GM12872 (cell line): ENCODE measurements around the gene SLC44A4.

ENCODE experiments used
- TF ChIP-seq, protein P1 (sequence below): IDR thresholded peaks from 3 replicates; pipeline ENCODE4 v1.5.1; 2011; ENCODE audit warnings: low read depth, mild to moderate bottlenecking, low read length, moderate library complexity; ENCODE audit not compliant: insufficient read depth

The SLC44A4 gene

GRCh38 chr6:31858707-31859106 is 20.1 kb downstream of the SLC44A4 start:
- TF ChIP-seq, protein P1, sequence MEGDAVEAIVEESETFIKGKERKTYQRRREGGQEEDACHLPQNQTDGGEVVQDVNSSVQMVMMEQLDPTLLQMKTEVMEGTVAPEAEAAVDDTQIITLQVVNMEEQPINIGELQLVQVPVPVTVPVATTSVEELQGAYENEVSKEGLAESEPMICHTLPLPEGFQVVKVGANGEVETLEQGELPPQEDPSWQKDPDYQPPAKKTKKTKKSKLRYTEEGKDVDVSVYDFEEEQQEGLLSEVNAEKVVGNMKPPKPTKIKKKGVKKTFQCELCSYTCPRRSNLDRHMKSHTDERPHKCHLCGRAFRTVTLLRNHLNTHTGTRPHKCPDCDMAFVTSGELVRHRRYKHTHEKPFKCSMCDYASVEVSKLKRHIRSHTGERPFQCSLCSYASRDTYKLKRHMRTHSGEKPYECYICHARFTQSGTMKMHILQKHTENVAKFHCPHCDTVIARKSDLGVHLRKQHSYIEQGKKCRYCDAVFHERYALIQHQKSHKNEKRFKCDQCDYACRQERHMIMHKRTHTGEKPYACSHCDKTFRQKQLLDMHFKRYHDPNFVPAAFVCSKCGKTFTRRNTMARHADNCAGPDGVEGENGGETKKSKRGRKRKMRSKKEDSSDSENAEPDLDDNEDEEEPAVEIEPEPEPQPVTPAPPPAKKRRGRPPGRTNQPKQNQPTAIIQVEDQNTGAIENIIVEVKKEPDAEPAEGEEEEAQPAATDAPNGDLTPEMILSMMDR, result no peak

GRCh38 chr6:31851485-31851832 is 27.3 kb downstream of the SLC44A4 start:
- TF ChIP-seq, protein P1, result no peak

DNA sequence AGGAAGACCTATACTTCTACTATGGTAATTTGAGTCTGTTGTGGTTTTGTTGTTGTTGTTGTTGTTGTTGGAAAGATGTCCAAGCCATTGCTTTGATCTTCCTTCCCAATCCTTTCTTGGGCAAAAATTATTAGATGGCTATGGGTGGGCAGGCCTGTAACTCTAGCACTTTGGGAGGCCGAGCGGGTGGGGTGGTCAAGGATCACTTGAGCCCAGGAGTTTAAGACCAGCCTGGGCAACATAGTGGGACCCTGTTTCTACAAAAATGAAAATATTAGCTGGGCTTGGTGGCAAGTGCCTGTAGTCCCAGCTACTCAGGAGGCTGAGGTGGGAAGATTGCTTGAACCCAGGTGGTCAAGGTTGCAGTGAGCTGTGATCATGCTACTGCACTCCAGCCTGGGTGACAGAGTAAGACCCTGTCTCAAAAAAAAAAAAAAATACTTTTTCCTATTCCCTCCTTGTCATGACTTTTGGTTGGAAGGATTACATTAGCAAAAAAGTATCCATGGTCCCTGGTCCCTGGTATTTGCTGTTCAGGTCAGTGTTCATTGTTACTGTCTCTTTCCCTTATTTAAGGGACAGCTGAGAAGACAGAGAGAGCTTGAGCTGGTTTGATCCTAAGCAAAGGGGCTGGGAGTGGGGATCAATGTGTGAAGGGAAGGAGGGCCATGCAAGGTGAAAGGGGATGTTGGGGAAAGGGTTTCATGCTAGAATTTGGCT is 27.9 kb downstream of the SLC44A4 start:
- TF ChIP-seq, protein P1, result no peak

GRCh38 chr6:31847276-31847978 is 31.4 kb downstream of the SLC44A4 start:
- TF ChIP-seq, protein P1, result no peak

DNA sequence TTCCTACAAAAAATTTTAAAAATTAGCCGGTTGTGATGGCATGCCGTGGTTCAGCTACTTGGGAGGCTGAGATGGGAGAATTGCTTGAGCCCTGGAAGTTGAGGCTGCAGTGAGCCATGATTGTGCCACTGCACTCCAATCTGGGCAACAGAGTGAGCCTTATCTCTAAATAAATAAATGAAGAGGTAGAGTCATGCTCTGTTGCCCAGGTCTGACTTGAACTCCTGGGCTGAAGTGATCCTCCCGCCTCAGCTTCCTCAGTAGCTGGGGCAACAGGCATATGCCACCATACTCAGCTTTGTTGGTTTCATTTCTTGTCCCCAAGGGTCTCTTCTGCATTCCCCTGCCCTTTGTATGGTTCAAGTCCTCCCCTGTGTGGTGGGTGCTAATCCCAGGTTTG is 34.3 kb downstream of the SLC44A4 start:
- TF ChIP-seq, protein P1, result no peak

DNA sequence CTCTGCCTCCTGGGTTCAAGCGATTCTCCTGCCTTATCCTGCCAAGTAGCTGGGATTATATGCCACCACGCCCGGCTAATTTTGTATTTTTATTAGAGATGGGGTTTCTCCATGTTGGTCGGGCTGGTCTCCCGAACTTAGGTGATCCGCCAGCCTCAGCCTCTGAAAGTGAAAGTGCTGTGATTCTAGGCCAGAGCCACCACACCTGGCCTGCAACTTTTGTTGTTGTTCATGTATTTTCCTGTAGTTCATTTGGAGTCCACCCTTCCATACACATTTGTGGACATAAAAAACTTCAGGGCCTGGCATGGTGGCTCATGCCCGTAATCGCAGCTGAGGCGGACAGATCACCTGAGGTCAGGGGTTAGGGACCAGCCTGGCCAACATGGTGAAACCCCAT is 36.7 kb downstream of the SLC44A4 start:
- TF ChIP-seq, protein P1, result no peak

DNA sequence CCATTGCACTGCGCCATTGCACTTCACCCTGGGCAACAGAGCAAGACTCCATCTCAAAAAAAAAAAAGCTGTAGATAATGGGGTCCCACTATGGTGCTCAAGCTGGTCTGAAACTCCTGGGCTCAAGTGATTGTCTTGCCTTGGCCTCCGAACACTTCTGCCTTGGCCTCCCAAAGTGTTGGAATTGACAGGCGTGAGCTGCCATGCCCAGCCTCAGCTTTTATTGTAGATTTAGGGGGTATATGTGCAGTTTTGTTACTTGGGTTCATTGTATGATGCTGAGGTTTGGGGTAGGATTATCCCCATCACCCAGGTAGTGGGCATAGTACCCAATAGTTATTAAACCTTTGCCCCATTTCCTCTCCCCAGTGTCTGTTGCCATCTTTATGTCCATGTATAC is 39.8 kb downstream of the SLC44A4 start:
- TF ChIP-seq, protein P1, result no peak
